Activated CD4-positive, alpha-beta T cell treated with anti-CD3 and anti-CD28 coated beads, Interleukin-2, Interleukin-4, amounts not matched to agents 100 ng/mL and 50 ng/mL, durations not matched to agents 16 hours and 8 hours (primary cell): Measurements from ENCODE around the gene LPP.

Experiments used
- DNase-seq: peaks from one replicate; pipeline ENCODE4 v3.0.0-alpha.2; 2020; ENCODE audit warnings: low spot score

Gene LPP

DNA sequence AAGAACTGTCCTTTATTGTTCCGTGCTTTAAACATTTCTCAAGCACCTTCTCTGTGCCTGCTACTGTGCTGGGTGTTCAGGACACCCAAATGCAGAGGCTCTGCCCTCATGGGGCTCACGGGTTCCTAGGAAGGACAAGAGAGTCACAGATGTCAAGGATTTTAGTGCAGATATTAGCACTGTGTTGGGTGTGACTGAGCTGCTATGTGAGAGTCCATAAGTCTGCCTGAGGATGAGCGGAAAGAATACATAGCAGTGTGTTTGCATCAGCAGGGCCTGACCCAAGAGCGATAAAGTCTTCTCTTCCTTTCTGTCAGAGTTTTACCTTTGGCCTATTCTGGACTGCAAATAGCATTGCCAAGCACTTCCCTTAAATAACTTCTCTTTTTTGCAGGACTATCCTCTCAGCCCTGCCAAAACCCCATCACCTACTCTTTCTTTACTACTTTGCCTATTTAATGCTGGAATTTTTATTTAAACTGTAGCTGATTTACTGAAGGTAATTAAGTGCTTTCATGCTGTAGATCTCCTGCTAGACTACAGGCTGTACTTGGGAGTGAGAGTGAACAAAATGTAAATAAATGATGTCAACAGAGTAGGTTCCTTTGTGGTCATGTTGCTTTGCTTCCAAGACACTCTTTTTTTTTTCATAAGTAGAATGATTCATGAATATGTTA, 558.4 kb downstream of the LPP start:
- no peak for DNase-seq

- DNase-seq, result no peak
Observed at GRCh38 chr3:188712991-188713390, 559.0 kb downstream of the LPP start.

DNA sequence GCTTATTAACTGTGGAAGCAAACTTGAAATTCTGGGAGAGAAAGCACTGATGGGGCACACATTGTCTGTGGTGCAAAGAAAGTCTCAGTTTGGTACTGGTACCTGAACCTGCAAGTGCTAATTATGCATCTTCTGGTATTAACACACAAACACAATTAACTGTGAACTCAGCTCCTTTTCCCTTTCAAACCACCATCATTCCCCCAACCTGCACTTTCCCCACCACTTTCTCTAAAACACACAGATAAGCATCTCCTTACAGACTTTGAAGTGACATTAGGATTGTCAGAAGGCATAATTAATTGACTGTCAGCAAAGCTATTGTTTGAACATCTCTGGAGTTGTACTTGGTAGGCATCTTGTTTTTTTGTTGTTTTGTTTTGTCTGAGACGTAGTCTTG, 565.6 kb downstream of the LPP start:
- DNase-seq, result no peak

- DNase-seq, result no peak
Observed at GRCh38 chr3:188720215-188720614, 566.3 kb downstream of the LPP start.

DNA sequence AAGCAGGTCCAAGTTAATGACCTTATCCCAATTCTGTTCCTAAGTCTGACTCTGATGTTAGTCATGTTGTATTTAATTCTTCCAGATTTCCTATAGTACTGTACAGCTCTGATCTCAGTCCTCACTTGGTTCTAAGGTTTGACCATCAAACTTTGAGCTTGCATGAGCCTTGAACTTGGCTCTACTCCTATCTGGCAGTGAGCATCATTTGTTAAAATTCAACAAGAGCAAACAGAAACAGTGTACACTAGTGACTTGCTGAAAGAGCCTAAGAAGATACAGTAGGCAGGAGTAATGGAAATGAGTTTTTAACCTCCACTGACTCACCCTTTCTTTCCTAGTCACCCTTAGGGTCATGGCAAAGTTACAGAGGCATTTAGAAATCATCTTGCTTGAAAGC, 566.7 kb downstream of the LPP start:
- DNase-seq, result no peak

- no peak for DNase-seq
Observed at GRCh38 chr3:188721312-188721711, 567.4 kb downstream of the LPP start.

DNA sequence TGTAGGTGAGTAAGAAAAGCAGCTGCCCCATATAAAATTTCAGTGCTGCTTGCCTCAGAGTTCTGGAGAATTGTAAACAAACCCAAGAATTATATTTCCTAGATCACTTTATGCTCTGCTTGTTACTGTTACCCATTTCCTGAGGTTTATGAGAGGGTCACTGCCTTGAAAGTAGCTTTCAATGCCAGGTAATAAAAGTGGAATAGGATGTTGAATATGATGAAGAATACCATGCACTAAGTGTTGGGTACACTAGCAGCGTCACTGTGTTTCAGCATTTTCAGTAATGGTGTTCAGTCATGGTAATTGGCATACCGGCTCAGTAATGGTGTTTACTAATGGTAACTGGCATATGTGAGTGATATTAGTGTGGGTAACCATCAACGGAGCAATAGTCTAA, 568.0 kb downstream of the LPP start:
- no peak for DNase-seq

DNA sequence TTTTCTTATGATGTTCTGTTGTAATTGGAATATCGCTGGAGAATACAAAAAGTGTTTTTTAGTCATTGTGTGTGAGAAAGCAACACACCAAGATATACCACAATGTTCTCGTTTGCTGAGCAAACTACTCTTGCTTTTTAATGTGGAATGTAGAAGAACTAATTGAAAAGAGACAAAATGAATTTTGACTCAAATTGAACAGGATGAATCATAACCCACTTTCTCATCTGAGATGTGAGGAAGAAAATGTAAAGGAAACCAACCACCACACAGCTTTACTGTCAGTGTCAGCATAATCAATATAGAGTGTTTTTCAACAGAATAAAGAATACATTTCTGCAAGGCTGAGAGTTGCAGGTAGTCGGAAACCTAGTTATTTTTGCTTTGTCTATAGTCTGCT, 569.0 kb downstream of the LPP start:
- DNase-seq, result peak; percentile 79

- DNase-seq, result no peak
Observed at GRCh38 chr3:188727052-188727451, 573.1 kb downstream of the LPP start.

DNA sequence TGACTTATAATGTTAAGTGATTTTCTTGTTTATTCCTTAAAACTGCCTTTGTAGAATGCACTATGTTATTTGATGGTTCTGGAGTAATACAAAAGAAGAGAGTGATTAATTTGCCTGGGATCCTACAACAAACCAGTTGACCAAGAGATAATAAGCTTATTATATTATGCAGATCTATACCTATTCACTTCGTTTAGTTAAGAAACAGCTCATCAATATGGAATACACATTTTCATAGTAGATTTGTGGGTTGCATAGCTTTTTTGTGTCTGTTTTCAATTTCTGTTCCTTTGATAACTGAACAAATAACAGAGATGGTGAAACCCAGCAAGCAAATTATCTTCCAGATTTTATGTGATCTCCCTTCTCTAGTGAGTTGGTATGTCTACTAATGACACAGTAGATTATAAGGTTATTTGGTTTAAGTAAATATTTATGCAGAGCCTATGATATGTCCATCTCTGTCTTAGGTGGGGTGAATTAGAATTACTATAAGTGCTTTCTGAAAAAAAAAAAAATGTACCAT, 574.5 kb downstream of the LPP start:
- DNase-seq, result peak; percentile 34

GRCh38 chr3:188729422-188729821, 575.5 kb downstream of the LPP start:
- no peak for DNase-seq

GRCh38 chr3:188734395-188734794, 580.4 kb downstream of the LPP start:
- DNase-seq, result no peak

DNA sequence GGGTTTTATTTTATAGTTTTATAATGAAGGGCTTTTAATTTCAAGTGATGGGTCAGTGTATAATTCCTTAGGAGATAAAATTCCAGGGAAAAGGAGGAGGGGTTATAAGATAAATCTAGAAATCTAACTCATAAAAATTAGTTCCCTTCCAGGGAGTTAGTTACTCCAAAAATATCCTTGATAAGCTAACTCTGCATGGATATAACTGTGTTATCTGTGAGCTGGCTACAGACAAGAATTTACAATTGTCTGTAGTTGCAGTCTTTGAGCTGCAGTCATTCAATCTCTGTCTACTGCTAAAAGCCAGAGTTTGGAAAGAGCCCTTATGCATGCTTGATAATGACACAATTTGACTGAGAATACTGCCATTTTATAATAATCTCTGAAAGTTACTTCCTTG, 585.6 kb downstream of the LPP start:
- DNase-seq, result no peak

DNA sequence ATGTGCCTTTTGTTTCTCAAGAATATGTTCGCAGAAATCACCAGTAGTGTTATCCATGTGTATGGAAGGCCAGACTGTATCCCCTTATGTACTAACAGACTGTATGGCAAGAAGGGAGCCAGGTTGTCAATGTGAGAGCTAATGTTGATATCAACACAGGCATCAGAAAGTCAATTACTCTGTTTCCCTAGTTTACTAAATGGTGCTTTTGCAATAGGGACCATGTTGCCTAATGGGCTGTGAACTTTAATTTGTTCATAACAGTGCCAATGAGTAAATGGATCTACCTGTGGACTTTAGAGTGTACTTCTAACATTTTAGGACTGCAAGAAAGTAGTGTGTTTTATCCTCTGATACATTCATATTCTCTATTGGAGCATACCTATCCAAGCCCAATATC, 586.1 kb downstream of the LPP start:
- no peak for DNase-seq

- no peak for DNase-seq
Observed at GRCh38 chr3:188742755-188743550, 589.0 kb downstream of the LPP start.

DNA sequence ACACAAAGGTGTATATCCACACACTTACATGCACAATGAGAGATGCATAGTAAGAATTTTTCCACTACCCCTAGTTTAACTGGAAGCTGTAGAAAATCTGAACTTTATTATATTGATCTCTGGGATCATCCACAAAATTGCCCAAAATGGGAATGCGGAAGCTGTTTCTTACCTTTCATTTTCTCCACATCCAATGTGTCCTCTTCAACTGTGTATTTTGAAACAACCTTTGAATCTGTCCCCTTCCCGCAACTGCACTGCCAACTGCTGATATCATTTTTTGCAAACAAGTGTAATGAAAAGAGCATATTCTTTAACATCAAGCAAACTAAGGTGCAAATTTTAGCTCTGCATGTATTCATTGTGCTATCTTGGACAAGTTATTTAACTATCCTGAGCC, 590.2 kb downstream of the LPP start:
- DNase-seq, result no peak

- no peak for DNase-seq
Observed at GRCh38 chr3:188745031-188745430, 591.1 kb downstream of the LPP start.

GRCh38 chr3:188746291-188746783, 592.4 kb downstream of the LPP start:
- DNase-seq, result no peak

GRCh38 chr3:188747489-188747888, 593.5 kb downstream of the LPP start:
- no peak for DNase-seq

- DNase-seq, result peak; percentile 44
Observed at GRCh38 chr3:188749010-188749617, 595.2 kb downstream of the LPP start.

DNA sequence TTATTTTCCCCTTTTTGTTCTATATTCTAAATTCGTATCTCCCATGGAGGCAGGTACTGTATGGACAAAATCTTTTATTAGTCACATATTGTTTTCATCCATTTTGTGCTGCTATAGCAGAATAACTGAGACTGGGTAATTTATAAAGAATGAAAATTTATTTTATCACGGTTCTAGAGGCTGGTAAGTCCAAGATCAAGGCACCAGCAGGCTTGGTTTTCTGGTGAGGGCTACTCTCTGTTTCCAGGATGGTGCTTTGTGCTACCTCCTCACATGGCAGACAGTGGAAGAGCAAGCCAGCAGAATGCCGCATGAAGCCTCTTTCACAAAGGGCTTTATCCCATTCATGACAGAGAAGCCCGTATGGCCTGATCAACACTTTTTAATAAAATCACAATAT, 595.9 kb downstream of the LPP start:
- DNase-seq, result no peak

DNA sequence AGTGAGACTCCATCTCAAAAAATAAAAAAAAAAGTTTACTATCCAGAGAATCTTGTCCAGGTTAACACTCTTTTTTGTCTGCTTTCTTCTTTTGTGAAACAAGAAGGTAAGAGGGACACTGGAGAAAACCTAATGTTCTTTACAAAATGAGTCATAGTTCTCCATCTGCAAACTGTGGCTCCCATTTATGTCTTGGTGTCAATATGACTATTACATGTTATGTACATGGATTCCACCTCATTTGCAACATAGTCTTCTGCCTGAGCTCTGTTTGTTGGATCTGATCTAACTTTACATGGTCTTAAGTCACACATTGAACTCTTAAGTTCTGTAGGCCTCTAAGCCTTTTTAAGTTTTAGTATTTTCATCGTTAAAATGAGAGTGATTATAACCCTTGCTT, 596.7 kb downstream of the LPP start:
- DNase-seq, result peak; percentile 44

DNA sequence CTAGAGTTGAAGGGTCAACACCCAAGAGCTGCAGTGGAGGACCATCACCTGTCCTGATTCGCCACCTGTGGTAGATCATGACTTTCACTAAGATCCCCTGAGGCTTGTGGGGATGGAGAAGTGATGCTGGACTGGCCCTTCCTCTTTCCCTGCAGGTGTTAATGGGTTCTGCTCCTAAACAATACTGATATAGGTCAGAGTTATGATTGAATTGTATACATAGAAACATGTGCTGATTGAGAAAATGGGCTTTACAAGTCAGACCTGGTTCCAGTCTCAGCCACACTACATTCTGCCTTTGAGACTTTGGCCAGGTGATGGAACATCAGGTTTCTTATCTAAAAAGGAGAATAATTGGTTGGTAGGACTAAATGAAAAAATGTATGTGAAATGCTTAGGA, 598.9 kb downstream of the LPP start:
- no peak for DNase-seq
